NCI-H2196 treated with DMSO at 0.1 percent for 48 hours (cell line): ENCODE results near the gene METRNL.

Experiments
- DNase-seq: peaks from one replicate; lab custom pipeline; 2025; ENCODE audit not compliant: unreplicated experiment; lab: John Stamatoyannopoulos, UW

The METRNL gene

DNA sequence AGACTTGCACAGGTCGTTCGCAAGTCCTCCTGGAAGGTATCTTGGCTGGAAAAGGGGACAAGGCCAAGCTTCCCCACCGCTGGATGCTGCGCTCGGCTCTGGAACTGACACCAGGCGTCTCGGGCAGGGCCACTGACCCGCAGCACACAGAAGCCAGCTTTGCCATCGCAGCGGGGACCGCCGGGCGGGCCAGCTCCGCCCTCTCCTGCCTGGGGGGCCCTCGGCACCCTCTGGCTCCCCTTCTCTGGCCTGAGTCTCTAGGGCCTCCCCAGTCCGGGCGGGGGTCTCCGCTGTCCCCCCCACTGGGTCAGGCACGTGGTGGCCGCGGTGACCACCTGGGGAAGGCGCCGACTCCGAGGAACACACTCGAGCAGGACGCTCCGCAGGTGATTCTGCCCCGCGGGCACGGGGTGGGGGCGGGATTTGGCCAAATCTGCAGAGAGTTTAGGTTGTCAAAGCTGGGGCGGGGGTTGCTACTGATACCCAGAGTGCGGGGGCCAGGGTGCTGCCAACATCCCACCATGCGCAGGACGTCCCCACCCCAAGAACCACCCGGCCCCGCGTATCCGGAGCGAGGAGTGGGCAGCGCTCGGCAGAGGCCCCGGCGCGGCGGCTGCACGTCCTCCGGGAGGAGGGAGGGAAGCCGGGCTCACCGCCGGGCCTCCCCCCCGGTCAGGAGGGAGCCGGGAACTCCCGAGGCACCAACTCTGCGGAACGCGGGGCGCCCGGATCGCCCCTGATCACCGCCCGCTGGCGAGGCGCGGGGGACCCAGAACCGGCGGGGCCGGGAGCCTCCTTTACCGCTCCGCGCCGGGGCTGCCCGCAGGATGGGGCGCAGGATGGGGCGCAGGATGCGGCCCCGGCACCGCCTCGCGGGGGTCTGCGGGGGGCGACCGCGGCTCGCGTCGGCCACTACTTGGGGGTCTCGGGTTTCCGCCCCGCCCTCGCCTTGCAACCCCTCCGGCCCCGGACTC lies 744 bp upstream of the METRNL start:
- no peak for DNase-seq

- DNase-seq: no peak
These were observed 563 bp downstream of the METRNL start for GRCh38 chr17:83079766-83080578.

GRCh38 chr17:83080579-83080857 lies 1.1 kb downstream of the METRNL start:
- DNase-seq: no peak

DNA sequence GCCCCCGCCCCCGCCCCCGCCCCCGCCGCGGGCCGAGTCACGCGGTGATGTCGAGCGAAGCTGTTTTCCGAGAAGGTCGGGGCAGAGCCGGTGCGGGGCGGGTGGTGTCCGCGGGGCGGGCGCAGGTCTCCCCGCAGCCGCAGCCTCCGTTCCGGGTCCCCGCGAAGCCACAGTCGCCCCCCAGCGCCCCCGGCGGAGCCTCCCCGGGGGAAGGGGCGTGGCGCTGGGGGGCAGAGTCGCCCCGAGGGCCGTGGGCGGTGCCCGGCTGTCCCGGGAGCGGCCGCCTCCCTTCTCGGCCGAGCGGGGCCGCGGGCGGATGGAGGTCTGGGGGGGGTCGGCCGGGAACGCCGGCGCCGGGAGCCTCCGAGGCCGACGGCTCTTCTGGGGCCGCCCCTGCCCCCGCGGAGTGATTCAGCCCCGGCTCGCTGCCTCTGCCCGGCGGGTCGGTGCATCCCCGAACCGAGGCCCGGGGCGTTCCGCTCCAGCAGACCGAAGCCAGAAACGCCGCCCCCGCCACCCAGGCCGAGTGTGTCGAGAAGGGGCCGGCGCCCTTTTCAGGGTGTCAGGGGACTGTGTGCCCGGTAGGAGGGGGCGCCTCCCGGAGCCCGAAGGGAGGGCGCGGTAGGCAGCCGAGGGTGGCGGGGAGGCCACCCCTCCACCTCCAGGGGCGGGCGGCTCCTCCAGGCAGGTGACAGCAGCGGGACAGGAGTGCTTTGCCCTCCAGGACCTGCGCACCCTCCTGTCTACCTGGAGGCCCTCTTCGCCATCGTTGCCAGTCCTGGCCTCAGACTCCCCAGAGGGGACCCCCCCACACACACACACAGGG lies 1.7 kb downstream of the METRNL start:
- no peak for DNase-seq

DNA sequence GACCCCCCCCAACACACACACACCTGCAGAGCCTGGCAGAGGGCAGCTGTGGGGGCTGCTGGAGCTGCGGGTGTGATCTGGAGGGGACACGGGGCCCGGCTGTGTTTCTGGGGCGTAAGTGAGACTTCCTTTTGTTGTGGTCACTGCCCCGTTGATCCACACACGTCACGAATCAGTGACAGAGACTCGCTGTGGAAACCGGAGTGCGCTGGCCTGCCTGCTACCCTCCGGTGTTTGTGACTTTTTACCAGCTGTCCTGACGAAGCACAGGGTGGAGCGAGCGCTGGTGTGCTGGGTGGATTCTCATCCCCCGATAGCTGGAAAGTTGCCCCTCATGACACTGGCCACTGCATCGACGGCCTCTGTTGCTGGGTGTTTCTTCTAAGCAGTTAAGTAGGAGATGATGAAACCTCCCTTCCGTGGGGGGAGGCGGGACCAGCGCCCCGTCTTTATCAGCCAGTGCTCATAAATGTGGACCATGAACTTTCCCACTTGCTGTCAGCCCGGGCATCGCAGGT lies 2.3 kb downstream of the METRNL start:
- DNase-seq: no peak

DNA sequence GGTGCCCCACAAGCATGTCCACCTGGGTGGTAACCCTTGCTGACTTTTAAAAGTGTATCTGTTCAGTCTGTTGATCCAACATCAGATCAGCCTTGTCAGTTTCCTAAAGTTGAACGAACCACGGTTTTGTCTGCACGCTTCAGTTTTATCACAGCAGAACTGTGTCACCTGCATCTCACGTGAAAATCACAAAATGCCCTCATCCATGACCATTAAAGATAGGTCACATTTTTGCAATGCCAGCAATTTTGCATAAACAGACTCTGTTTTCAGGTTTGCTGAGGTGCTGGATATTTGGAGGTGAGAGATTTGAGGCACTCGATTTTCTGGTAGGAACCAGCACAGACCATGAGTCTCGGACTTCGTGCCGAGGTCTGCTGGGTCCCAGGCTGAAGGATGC lies 3.0 kb downstream of the METRNL start:
- DNase-seq: no peak

DNA sequence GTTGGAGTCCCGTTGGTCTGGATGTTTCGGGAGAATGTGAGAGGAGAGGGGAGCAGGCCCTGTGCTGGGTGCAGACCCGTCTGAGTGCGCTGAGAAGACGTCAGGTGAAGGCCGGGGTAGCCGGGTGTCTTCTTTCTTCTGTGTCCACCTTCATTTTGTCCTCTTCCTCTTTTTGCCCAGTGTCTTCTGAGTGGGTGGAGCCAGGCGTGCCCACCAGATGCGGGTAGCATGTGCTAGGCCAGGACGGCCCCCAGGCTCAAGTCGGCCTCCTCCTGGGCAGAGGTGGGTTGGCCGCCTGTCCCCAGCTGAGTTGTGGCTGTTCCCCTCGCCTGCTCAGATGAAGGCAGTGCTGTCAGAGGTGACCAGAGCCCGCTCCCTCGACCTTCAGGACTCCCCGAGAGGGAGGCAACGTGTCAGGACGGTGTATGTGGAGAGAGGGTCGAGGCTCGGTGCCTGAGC lies 3.5 kb downstream of the METRNL start:
- DNase-seq: no peak

GRCh38 chr17:83083368-83084201 lies 4.2 kb downstream of the METRNL start:
- DNase-seq: no peak

DNA sequence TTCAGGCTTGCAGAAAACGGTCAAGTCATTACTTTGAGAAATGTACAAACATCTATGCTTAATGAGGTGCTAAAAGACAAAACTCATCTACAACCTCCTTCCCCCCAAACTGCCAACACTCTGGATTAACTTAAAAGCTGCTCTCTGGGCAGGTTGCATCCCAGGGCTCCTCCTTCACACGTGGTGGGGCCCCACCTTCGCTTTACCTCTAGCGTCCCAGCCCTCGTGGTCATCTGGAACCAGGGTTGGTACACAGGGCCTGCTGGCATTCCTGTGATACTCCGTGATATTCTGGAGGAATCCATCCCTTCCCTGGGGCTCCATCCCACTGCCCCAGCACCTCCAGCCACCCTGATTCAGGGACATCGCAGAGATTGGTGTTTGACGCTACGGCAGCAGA lies 4.8 kb downstream of the METRNL start:
- no peak for DNase-seq

DNA sequence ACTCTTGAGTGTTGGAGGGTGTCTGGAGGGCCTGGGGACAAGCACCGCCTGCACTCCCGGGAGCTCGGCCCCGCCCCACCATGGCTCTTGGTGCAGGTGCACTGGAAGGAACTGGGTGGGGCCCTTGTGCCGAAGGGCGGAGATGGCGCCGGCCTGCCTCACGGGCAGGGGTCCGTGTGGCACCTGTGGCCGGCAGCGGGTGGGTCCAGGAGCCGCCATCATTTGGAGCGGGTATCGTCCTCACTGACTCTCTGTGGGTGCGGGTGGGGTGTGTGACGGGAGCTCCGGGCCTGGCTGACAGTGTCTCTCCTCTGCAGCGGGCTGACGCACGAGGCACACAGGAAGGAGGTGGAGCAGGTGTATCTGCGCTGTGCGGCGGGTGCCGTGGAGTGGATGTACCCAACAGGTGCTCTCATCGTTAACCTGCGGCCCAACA lies 5.2 kb downstream of the METRNL start:
- DNase-seq: no peak

GRCh38 chr17:83085103-83085502 lies 5.7 kb downstream of the METRNL start:
- no peak for DNase-seq

DNA sequence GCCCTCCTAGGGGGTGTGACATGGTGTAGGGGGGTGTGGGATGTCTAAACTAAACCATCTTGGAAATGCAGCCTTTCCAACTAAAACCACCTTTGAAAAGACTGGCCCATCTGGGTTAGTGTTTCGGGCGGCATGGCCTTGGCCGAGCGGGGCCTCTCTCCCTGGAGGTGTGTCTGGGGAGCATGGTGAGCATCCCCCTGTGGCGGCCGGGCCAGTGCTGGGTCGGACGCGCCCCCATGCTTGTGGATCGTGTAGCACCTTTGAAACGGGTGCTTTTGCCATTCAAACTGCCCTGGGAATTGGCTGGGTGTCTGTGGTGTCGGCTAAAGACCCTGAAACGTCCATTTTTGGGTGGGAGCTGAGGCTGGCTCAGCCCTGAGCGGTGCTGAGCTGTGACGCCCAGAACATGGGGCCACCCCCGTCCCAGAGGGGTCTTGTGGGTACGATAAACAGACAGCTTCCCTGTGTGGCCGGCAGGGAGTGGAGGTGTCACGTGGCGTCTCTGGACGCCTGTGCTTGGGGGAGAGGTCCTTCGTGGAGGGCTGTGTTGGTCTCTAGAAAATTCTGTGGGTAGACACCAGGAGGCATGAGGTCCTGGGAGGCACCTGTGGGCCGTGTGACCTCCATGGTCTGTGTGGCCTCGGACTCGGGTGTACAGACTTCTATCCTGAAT lies 6.3 kb downstream of the METRNL start:
- no peak for DNase-seq

DNA sequence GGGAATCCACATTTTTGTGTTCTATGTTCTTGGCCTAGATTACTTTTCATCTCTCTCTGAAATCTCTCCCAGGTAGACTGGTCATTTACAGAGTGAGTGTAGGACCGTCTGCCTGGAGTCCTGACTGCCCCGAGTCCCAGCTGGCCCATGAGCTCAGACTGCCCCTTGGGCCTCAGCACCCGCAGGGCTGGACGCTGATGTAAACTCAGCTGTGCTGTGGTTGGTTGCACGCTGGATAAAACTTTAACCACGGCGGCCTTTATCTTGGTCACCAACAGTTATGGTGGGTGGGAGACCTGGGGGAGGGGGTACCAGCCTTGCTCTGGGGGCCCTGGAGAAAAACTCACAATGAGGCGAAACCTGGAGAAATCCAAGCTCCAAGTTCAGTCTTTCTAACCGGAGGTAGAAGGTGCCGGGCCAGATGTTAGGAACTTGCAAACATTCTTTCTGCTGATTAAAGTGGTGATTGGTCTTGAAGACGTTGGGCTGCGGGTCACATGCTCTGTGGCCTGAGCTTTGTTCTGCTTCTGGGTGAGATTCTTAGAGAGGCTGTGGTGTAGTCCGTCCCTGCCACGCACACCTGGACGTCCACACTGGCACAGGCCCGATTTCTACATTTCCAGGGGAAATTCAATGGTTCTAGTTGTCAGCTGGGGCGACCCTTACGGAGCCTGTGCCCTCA lies 6.9 kb downstream of the METRNL start:
- no peak for DNase-seq

DNA sequence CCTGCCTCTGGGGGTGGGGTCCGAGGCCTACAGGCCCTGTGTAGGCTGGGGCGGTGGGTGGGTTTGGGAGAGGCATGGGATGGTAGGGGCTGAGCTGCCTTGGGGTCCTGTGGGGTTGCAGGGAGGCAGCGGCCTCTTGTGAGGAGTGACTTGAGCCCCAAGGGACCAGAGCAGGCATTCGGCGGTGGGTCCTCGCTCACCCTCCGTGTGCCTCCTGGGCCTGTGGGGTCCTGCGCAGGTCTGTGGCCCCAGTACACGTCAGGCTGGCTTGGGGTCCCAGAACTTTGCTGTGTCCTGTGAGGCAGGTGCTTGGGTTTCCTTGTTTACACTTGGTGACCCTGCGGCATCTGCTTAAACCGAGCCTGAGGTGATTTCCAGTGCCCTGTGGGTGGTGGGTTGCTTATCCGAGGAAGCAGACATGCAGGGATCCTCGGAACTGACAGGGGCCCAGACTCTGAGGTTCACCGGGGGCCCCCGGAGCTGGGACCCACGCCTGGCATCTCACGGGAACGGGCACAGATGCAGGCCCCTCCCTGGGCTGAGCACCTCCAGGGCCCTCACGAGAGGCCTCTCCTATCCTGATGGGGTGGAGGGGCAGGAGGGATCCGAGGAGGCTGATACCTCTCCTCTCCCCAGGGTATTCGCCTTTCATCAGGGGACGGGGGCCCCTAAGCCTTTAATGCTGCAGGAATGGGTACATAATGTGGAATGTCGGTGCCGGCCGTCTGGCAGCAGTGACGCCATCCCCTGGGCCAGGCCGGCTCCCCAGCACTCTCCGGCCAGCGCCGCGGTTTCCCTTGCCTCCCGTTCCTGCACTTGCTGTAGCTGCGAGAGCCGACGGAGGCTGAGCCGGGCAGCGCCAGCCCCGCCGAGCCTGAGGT lies 7.7 kb downstream of the METRNL start:
- DNase-seq: no peak

- DNase-seq: no peak
These were observed 8.5 kb downstream of the METRNL start for GRCh38 chr17:83087788-83088360.

DNA sequence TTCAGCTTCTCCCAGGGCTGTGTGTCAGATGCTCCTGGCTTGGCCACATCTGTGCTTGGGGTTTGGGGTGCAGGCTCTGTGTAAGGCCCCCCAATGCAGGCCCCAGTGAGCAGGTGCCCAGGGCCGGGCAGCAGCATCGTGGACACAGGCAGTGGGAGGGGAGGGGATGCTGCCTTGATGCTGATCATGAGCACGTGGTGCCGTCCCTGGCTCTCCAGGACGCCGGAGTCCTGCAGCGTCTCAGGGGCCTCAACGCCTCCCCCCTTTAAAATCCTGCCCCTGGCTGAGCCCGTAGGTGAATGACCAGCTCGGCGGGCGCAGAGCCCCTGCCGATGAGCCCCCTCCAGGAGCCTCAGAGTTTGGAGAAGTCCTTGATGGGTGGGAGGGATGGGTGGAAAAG lies 9.0 kb downstream of the METRNL start:
- no peak for DNase-seq

GRCh38 chr17:83088909-83089308 lies 9.5 kb downstream of the METRNL start:
- DNase-seq: no peak
